VCaP (cell line): ENCODE data around the gene DERL3.

Experiments
- H3K27ac ChIP-seq: fragments of 450-650 bp; 2 replicates; pipeline ENCODE4 v1.5.1; 2017
- CTCF ChIP-seq: fragments of 450-650 bp; conservative IDR thresholded peaks from 2 replicates; pipeline ENCODE4 v1.5.1; 2017; ENCODE audit warnings: mild to moderate bottlenecking, moderate library complexity

The DERL3 gene

GRCh38 chr22:23820748-23821211, 18.0 kb downstream of the DERL3 start:
- TF ChIP-seq CTCF: no peak
- H3K27ac ChIP-seq: no peak overlapping the region

DNA sequence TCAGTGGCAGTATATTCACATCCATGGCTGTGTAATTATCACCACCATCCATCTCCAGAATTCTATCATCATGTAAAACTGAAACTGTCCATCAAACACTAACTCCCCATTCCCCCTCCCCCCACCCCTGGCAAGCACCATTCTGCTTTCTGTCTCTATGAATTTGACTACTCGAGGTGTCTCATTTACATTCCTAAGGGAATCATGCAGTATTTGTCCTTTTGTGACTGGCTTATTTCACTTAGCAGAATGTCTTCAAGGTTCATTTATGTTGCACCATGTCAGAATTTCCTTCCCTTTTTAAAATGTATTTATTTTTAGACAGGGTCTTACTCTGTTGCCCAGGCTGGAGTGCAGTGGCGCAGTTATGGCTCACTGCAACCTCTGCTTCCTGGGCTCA, 20.3 kb downstream of the DERL3 start:
- TF ChIP-seq CTCF: no peak
- H3K27ac ChIP-seq: no peak overlapping the region

GRCh38 chr22:23817146-23817545, 21.7 kb downstream of the DERL3 start:
- H3K27ac ChIP-seq: no peak overlapping the region
- TF ChIP-seq CTCF: no peak

GRCh38 chr22:23816156-23816976, 22.4 kb downstream of the DERL3 start:
- H3K27ac ChIP-seq: no peak overlapping the region
- TF ChIP-seq CTCF: no peak

DNA sequence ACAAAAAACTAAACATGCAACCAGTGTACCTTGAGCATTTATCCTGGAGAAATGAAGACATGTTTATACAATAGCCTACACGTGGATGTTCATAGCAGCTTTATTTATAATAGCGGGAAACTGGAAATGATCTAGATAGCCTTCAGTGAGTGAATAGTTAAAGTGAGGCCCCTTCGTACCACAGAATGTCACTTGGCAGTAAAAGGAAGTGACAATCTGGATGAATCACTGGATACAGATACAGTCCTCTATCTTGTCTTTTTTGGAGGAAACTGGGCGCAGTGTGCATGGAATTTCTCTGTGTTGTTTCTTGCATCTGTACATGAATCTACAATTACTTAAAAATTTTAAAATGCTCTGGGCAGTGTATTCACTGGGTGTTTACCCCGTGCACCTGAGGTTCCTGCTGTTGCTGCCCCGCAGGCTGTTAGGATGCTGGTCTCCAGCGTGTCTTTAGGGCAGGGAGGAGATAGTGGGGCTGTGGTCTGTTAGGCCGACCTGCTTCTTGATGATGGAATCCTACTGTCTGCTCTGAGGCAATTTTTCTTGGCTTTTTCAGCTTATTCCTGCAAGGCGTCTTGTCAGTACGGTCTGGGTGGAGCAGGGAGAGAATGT, 23.2 kb downstream of the DERL3 start:
- TF ChIP-seq CTCF: no peak
- no peak overlapping the region for H3K27ac ChIP-seq

DNA sequence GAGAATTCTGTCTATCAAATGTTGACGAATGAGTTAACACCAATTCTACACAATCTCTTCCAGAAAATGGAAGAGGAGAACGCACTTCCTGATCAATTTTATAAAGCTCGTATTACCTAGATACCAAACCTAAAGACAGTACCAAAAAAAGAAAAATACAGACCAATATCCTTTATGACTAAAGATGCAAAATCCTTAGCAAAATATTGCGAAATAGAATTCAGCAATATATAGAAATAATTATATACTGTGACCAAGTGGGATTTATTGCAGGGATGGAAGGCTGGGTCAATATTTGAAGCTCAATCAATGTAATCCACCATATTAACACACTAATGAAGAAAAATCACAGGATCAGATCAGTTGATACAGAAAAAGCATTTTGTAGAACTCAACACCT, 26.4 kb downstream of the DERL3 start:
- no peak overlapping the region for H3K27ac ChIP-seq
- no peak for TF ChIP-seq CTCF

GRCh38 chr22:23806837-23807236, 32.0 kb downstream of the DERL3 start:
- TF ChIP-seq CTCF: no peak
- H3K27ac ChIP-seq: no peak overlapping the region
